ES-I3 (cell line): ENCODE results near the gene TDRD7.

Experiments used
- H3K36me3 ChIP-seq: 2 replicates; pipeline ENCODE4 v1.6.1; 2013; ENCODE audit warnings: mild to moderate bottlenecking, low read length, control low read depth, moderate library complexity; ENCODE audit not compliant: insufficient read depth
- H3K4me1 ChIP-seq: 2 replicates; pipeline ENCODE4 v1.6.1; 2013; ENCODE audit warnings: mild to moderate bottlenecking, control low read depth, low read length; ENCODE audit not compliant: insufficient read depth
- H3K9ac ChIP-seq: 2 replicates; pipeline ENCODE4 v1.6.1; 2013; ENCODE audit warnings: low read depth, mild to moderate bottlenecking, low read length, moderate library complexity
- H3K9me3 ChIP-seq: 2 replicates; pipeline ENCODE4 v1.6.1; 2013; ENCODE audit warnings: mild to moderate bottlenecking, low read length, moderate library complexity; ENCODE audit not compliant: control insufficient read depth, insufficient read depth

The TDRD7 gene

DNA sequence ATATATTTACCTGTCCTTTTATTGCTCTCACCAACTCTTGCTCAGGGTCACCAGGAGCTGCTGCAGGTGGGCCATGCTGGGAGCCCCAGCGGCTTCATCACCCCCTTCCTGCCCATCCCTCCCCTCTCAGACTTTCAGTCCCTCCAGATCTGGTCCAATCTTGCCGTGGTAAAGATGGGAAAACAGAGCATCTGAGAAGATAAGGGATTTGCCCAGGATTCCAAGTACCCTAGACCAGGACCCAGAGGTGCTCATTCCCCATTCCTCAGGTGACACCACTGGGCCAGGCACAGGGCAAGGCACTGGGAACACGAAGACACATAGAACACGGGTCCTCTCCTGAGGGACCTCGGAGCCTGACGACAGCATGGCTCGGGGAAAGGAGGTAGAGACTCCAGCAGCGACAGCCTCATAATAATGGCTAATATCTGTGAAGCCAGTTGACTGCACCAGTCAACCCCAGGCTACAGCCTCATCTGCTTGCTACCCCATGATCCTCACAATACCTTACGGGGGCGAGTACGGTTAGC is 107.6 kb downstream of the TDRD7 start:
- Histone ChIP-seq H3K9ac (no peak overlapping the region), H3K9me3 (no peaks in the 10 kb centered on the region), H3K4me1 (no peaks in the 10 kb centered on the region; the same call in 1 of the 2 replicates), H3K36me3 (no peaks in the 10 kb centered on the region)

DNA sequence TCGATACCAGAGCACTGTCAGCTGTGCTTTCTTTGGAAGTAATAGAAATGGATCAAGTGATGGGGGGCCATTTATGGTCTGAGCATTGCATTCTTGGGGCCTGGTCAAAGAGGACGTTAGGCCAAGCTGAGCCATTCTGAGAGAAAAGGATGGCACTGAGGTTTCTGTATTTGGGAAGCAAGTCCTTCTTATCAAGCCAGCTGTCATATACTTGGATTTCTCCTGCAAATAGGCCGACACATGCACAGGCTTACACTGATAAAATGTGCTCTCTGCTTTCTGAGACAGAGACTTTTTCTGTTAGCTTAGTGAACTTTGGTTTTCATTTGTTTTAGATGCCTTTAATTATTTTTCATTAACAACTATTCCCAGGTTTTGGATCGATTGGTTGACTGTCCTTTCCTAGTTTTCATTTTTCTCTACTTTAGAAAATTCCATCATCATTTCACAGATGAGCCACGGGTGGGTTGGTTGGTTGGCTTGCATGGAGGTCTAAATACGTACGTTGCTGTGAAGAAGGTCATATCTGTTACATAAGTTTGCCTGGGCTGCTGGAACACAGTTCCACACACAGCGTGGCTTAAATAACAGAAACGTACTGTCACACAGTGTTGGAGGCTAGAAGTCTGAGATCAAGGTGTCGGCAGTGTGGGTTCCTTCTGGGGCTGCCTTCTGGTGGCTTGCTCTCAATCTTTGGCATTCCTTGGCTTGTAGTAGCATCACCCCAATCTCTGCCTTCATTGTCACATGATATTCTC is 109.9 kb downstream of the TDRD7 start:
- Histone ChIP-seq H3K36me3 (no peaks in the 10 kb centered on the region), H3K4me1 (no peaks in the 10 kb centered on the region; the same call in 1 of the 2 replicates), H3K9ac (no peak overlapping the region), H3K9me3 (no peaks in the 10 kb centered on the region)

- Histone ChIP-seq H3K36me3 (no peaks in the 10 kb centered on the region), H3K4me1 (peaks cover 8% of the 10 kb centered on the region), H3K9ac (no peak overlapping the region), H3K9me3 (no peaks in the 10 kb centered on the region)
These were observed 112.5 kb downstream of the TDRD7 start for GRCh38 chr9:97524424-97524823.

DNA sequence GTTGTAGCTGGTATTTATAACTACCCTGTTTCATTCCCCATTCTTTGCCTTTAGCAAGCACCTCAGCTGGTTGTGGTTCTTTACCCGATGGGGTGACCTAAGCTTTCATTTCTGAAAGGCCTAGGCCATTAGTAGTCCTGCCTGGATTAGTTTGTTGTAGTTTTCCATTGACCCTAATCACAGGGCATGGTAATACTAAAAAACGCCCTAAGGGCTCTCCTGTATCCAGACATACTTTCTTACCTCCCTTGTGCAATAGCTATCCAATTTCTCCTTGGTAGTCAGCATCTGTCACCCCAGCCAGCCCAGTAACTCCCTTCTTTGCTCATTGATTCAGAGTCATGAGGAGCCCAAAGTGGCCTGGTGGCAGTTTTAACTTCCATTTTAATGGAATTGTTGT is 113.6 kb downstream of the TDRD7 start:
- Histone ChIP-seq H3K9ac (no peak overlapping the region), H3K4me1 (peaks cover 8% of the 10 kb centered on the region), H3K9me3 (no peaks in the 10 kb centered on the region), H3K36me3 (no peaks in the 10 kb centered on the region)

DNA sequence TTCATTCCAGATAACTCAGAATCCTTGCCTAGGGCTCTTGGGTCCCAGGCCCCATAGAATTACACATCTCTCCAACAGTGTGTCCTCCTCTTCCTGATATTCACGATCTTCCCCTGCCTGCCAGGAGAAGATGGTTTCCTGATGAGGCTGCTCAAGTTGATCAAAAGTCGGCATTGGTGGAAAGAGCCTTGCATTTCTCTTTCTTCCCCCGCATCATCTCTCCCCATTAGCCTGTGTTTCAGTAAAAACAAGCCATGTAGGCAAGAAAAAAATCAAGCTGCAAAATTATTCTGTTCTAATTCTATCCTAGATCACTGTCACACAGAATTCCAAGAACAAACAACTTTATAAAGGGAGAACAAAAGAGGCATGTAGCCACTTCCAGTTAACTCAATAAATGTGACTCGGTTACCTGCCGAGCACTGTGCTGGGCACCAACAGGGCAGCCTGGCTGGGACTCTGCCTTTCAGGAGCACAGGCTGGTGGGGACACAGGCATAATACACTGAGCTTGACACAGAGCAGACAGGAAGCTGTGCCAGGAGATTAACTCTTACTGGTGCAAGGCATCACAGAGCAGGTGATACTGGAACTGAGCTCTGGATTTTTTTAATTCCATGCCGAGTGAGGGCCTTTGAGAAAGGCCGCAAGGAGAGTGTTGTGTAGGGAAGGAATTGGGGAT is 115.1 kb downstream of the TDRD7 start:
- Histone ChIP-seq H3K36me3 (no peaks in the 10 kb centered on the region), H3K9ac (no peak overlapping the region), H3K4me1 (peaks cover 8% of the 10 kb centered on the region), H3K9me3 (no peaks in the 10 kb centered on the region)

GRCh38 chr9:97527626-97528528 is 116.0 kb downstream of the TDRD7 start:
- H3K9me3 ChIP-seq = no peaks in the 10 kb centered on the region
- peaks cover 8% of the 10 kb centered on the region for H3K4me1 ChIP-seq
- no peak overlapping the region for H3K9ac ChIP-seq
- H3K36me3 ChIP-seq = no peaks in the 10 kb centered on the region

GRCh38 chr9:97528529-97529230 is 116.8 kb downstream of the TDRD7 start:
- Histone ChIP-seq H3K9ac (no peak overlapping the region), H3K4me1 (peaks cover 8% of the 10 kb centered on the region), H3K9me3 (no peaks in the 10 kb centered on the region), H3K36me3 (no peaks in the 10 kb centered on the region)

DNA sequence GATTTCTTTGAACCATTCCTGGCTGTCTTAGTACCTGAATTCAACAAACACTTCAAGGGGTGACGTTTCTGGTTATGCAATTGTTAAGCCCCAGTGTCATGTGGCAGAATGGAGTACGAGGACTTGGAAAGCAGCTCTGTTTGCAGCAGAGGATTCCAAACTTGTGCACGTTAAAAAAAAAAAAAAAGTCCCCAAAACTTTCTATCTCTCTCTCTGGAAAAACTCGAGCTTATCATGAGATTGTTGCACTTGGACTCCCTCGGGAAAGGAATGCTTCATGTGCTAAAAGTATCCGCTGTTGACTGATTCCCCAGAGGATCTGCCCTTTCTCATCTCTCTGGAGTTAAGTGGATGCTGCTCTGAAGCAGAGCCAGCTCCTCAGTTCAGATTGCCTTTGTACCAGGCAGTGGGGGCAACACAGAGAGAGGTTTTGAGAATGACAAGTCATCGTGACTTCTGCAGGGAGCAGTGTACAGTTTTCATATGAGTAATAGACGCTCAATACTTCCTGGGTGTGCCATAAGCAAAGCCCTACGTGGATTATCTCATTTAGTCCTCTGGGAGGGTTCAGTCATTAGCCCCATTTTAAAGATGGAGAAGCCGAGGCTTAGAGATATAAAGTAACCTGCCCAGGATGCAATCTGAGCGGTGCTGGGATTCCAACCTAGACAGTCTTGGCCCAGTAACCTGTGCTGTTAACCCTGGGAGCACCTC is 117.6 kb downstream of the TDRD7 start:
- peaks cover 8% of the 10 kb centered on the region for H3K4me1 ChIP-seq
- no peaks in the 10 kb centered on the region for H3K9me3 ChIP-seq
- no peak overlapping the region for H3K9ac ChIP-seq
- H3K36me3 ChIP-seq = no peaks in the 10 kb centered on the region

DNA sequence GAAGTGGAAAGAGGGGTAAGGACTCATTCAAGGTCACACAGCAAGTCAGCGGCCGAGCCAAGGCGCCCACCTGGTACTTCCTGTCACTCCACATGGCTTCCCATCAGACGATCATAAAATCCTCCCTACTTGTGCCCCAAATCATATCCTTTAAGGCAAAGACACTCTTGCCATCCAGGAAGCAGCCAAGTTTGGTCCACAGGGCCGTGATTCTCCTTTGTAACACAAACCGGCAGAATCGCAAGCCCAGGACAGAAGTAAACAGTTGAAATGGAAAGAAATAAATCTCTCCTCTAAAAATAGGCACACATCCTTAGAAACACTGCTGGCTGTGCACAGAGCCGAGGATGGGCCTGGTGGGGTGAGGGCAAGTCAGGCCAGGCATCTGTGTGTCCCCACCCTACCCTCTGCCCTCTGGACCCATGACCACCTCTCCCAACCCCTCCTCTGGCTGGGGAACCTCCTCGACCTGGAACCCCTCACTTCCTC is 120.0 kb downstream of the TDRD7 start:
- H3K4me1 ChIP-seq = peaks cover 8% of the 10 kb centered on the region
- H3K9ac ChIP-seq = no peak overlapping the region
- no peaks in the 10 kb centered on the region for H3K9me3 ChIP-seq
- no peaks in the 10 kb centered on the region for H3K36me3 ChIP-seq

- no peaks in the 10 kb centered on the region for H3K36me3 ChIP-seq
- H3K4me1 ChIP-seq = no peaks in the 10 kb centered on the region
- H3K9me3 ChIP-seq = no peaks in the 10 kb centered on the region
- H3K9ac ChIP-seq = no peak overlapping the region
These were observed 122.3 kb downstream of the TDRD7 start for GRCh38 chr9:97534185-97534584.

DNA sequence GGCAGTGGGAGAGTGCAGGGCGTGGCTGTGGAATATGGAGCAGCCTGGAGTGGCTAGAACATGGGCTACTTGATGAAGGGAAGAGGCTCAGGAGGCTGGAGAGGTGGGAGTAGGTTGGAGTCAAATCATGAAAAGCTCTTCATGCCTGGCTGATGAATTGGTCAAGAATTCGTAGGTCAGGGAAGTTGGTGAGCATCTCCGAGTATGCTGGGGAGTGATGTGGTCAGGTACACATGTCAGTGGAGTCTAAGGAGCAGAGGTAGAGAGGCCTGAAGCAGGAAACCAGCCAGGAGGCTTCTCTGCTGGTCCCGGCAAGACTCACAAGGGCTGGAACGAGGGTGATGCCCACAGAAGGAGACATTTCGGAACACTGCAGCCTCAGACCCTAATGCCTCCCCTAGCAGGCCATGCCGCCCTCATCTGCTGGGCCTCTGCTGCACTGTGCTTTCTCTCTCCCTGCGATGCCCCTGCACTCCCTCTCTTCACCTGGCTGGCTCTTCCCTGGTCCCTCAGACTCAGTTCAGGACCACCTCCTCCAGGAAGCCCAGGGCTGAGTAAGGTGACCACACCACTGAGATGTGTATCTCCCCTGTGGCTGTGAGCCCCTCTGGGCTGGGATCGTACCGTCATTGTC is 123.2 kb downstream of the TDRD7 start:
- Histone ChIP-seq H3K36me3 (no peaks in the 10 kb centered on the region), H3K4me1 (no peaks in the 10 kb centered on the region), H3K9ac (no peak overlapping the region), H3K9me3 (no peaks in the 10 kb centered on the region)

DNA sequence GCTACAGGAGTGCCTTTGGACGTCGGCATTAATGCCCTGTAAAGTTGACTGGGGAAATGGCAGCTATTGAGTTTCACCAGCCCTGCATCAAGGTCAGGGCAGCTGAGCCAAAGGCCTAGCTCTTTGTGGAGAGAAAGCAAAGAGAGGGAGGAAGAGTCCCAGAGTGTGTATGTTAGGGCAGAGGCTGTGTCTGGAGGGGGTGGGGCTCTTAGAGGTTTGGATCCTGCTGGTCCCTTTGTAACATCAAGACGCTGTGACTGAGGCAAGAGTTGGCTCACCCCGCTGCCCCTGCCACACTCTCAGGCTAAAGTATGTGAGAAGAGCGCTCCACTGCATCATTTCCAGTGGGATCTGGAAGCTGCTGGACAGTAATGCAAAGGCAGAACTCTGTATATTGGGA is 123.9 kb downstream of the TDRD7 start:
- no peak overlapping the region for H3K9ac ChIP-seq
- no peaks in the 10 kb centered on the region for H3K4me1 ChIP-seq
- no peaks in the 10 kb centered on the region for H3K36me3 ChIP-seq
- H3K9me3 ChIP-seq = no peaks in the 10 kb centered on the region

- H3K9ac ChIP-seq = no peak overlapping the region
- no peaks in the 10 kb centered on the region for H3K4me1 ChIP-seq
- H3K36me3 ChIP-seq = no peaks in the 10 kb centered on the region
- H3K9me3 ChIP-seq = no peaks in the 10 kb centered on the region
These were observed 124.6 kb downstream of the TDRD7 start for GRCh38 chr9:97536480-97536879.
